PFSK-1 (cell line): ENCODE measurements around the gene TSPAN32.

Experiments used
- FOXP2 ChIP-seq: optimal IDR thresholded peaks from 2 replicates; pipeline ENCODE3; 2011; ENCODE audit warnings: borderline replicate concordance, control low read depth, inconsistent platforms; ENCODE audit not compliant: insufficient read depth; ENCODE audit errors: extremely low read length, extremely low read depth
- POLR2AphosphoS5 ChIP-seq: IDR thresholded peaks from 2 replicates; pipeline ENCODE4 v1.6.1; 2012; ENCODE audit warnings: low read depth, mild to moderate bottlenecking, control low read depth, low read length, moderate library complexity
- REST ChIP-seq, 2 experiments: IDR thresholded peaks; 2 replicates each; pipeline versions ENCODE4 v1.6.1 to v1.8.0; 2011 to 2012; ENCODE audit warnings: low read depth in 2 of 2, low read length in 2 of 2, control low read depth in 1 of 2, inconsistent platforms in 1 of 2, mild to moderate bottlenecking in 1 of 2, moderate library complexity in 1 of 2; ENCODE audit not compliant: insufficient read depth in 1 of 2
- SIN3A ChIP-seq: IDR thresholded peaks from 2 replicates; pipeline ENCODE4 v1.6.1; 2012; ENCODE audit warnings: mild to moderate bottlenecking, low read length, moderate library complexity, borderline replicate concordance; ENCODE audit not compliant: insufficient read depth
- TAF1 ChIP-seq: IDR thresholded peaks from 2 replicates; pipeline ENCODE4 v1.6.1; 2012; ENCODE audit warnings: low read length, control low read depth, borderline replicate concordance; ENCODE audit not compliant: insufficient read depth

The TSPAN32 gene

GRCh38 chr11:2305788-2306451 is 4.1 kb downstream of the TSPAN32 start:
- no peak; a peak in 1 of 4 replicates for TF ChIP-seq REST (IDR thresholded peaks at IDR 0.05; ENCODE audit: insufficient read depth in 1 of 2, low read depth in 2 of 2, low read length in 2 of 2)
- no peak for TF ChIP-seq FOXP2
- no peak for TF ChIP-seq TAF1
- TF ChIP-seq POLR2AphosphoS5, result no peak; the same call in 1 of the 2 replicates
- no peak for TF ChIP-seq SIN3A

GRCh38 chr11:2306452-2306823 is 4.6 kb downstream of the TSPAN32 start:
- 0 out of 2 replicates have a peak, but pooled peaks have one; percentile 4 for TF ChIP-seq POLR2AphosphoS5
- TF ChIP-seq TAF1, result no peak
- no peak for TF ChIP-seq FOXP2
- no peak for TF ChIP-seq SIN3A
- no peak for TF ChIP-seq REST (IDR thresholded peaks at IDR 0.05; ENCODE audit: insufficient read depth in 1 of 2, low read depth in 2 of 2, low read length in 2 of 2)

- TF ChIP-seq FOXP2 (no peak), POLR2AphosphoS5 (no peak), REST (IDR thresholded peaks at IDR 0.05; ENCODE audit: insufficient read depth in 1 of 2, low read depth in 2 of 2, low read length in 2 of 2) (no peak), TAF1 (no peak), SIN3A (no peak)
These were observed 5.2 kb downstream of the TSPAN32 start for GRCh38 chr11:2306877-2307500.

GRCh38 chr11:2307501-2308331 is 5.9 kb downstream of the TSPAN32 start:
- TF ChIP-seq SIN3A, result no peak
- no peak for TF ChIP-seq TAF1
- no peak for TF ChIP-seq FOXP2
- no peak for TF ChIP-seq POLR2AphosphoS5
- no peak for TF ChIP-seq REST (IDR thresholded peaks at IDR 0.05; ENCODE audit: insufficient read depth in 1 of 2, low read depth in 2 of 2, low read length in 2 of 2)
